Right lobe of liver (tissue), 6 donors: ENCODE measurements around the gene BANP. TPM values are rescaled to one million over a fixed set of nuclear protein-coding genes. Genes with fewer than 3 reads are reported as not detected.

Experiments
- ATAC-seq, 4 donors: fragments of 200-7000 bp; cut with Tn5 transposase; one replicate each; pipeline ENCODE4 v1.9.1; 2020; ENCODE audit warnings: mild to moderate bottlenecking in 4 of 4, moderate library complexity in 4 of 4
- DNase-seq, 3 donors: peaks; one replicate each; pipeline ENCODE4 v3.0.0-alpha.2; 2020
- H3K27ac ChIP-seq, 3 donors: fragments of 200-600 bp; one replicate each; pipeline ENCODE4 v1.8.0; 2022
- H3K27me3 ChIP-seq, 2 donors: fragments of 200-600 bp; one replicate each; pipeline ENCODE4 v1.8.0; 2022
- H3K36me3 ChIP-seq, 4 donors: fragments of 200-600 bp; sonication (generic) in 1 of 4; one replicate each; pipeline versions ENCODE4 v1.5.1 to v1.8.0; 2017 to 2022; ENCODE audit warnings: control low read depth in 1 of 4
- H3K4me1 ChIP-seq, 4 donors: fragments of 200-600 bp; sonication (generic) in 1 of 4; one replicate each; pipeline versions ENCODE4 v1.5.1 to v1.8.0; 2017 to 2022; ENCODE audit warnings: control low read depth in 1 of 4
- H3K4me3 ChIP-seq, 3 donors: fragments of 200-600 bp; one replicate each; pipeline ENCODE4 v1.8.0; 2022
- H3K9me3 ChIP-seq, 4 donors: fragments of 200-600 bp; sonication (generic) in 1 of 4; one replicate each; pipeline versions ENCODE4 v1.5.1 to v1.8.0; 2017 to 2022; ENCODE audit warnings: control low read depth in 1 of 4
- CTCF ChIP-seq, 4 donors: fragments of 200-600 bp in 3 of 4; fragments of 450-650 bp in 1 of 4; IDR thresholded peaks; one replicate each; pipeline versions ENCODE4 v1.5.1 to v1.8.0; 2016 to 2022; ENCODE audit warnings: antibody characterized with exemption in 4 of 4, mild to moderate bottlenecking in 2 of 4
- POLR2A ChIP-seq: fragments of 450-650 bp; IDR thresholded peaks from one replicate; pipeline ENCODE4 v1.6.1; 2017; ENCODE audit warnings: antibody characterized with exemption, mild to moderate bottlenecking
- WGBS: methylation state at CpG from one replicate; pipeline ENCODE4 v1.1.6; 2018; ENCODE audit warnings: low coverage, low lambda C conversion rate; ENCODE audit not compliant: insufficient coverage; ENCODE audit errors: missing lambda C conversion rate; 5-methylcytosine and 5-hydroxymethylcytosine counted together
- intact Hi-C, 2 donors: fragments of 100-400 bp; cut with DNase I; formaldehyde crosslinking; loops; one replicate each; pipeline versions ENCODE4 v1.11.2 to v1.14.1; 2022
- total RNA-seq, 6 experiments: library from RNA; depleted of rRNA in 2 of 6; stranded (reverse); fragments of >200 nt in 2 of 6; fragmentation: NEBNext Ultra II Directional in 3 of 6; extraction: Animal tissue kit (Norgen Biotek cat#: 25700) in 3 of 6; gene quantifications; one replicate each; pipeline versions ENCODE4 v1.1.0 to v1.2.4, GENCODE V29; 2016 to 2023
- donor health status: DM: no; HTN: yes; CAD: no.
- donor health status: DM: no; HTN: no; CAD: no.
- donor health status: DM: no; HTN: no; CAD: no.
- donor health status: DM: no; HTN: yes; CAD: no.
- donor health status: DM: no; HTN: yes; CAD: no.

BANP gene
- total RNA-seq, 6 experiments from 2014 or later: 11.2 to 20.7 (median 18.8) TPM

GRCh38 chr16:87942680-87943079, 8.6 kb upstream of the BANP start:
- H3K27me3 ChIP-seq: no peaks in the 10 kb centered on the region

GRCh38 chr16:87945351-87946042, 5.7 kb upstream of the BANP start:
- H3K27ac ChIP-seq: peak overlapping the region in 1 of 3 donors; percentile 53
- ATAC-seq (peak; percentile 20 to 53 (median 37)), DNase-seq (peak in 2 of 3 donors; percentile 68 to 76)
- intact Hi-C loops: no loop called here
- peak overlapping the region in 1 of 3 donors; percentile 29 for H3K4me3 ChIP-seq
- WGBS: 44% methylated on average over 6 of the region's 22 CpGs
- H3K9me3 ChIP-seq: no peaks in the 10 kb centered on the region
- peaks cover 0 to 13% (median 0%) of the 10 kb centered on the region in 4 donors for H3K4me1 ChIP-seq
- H3K36me3 ChIP-seq: no peaks in the 10 kb centered on the region
- no peaks in the 10 kb centered on the region for H3K27me3 ChIP-seq
- TF ChIP-seq CTCF (IDR thresholded peaks at IDR 0.05) (no peak), POLR2A (no peak)

More at GRCh38 chr16:87942680-87943079, 8.6 kb upstream of the BANP start:
- no peaks in the 10 kb centered on the region for H3K36me3 ChIP-seq
- H3K27ac ChIP-seq: no peak overlapping the region
- WGBS: 77% methylated on average over 3 of the region's 5 CpGs
- no peak for DNase-seq
- ATAC-seq: no peak
- H3K4me3 ChIP-seq: no peak overlapping the region
- no peaks in the 10 kb centered on the region for H3K9me3 ChIP-seq
- intact Hi-C loops: no loop called here
- H3K4me1 ChIP-seq: peaks cover 0 to under 1% (median 0%) of the 10 kb centered on the region in 4 donors
- TF ChIP-seq CTCF (IDR thresholded peaks at IDR 0.05): no peak
- TF ChIP-seq POLR2A: no peak

GRCh38 chr16:87946596-87947347, 4.5 kb upstream of the BANP start:
- Histone ChIP-seq H3K27ac (no peak overlapping the region), H3K36me3 (no peaks in the 10 kb centered on the region), H3K9me3 (no peaks in the 10 kb centered on the region), H3K4me3 (no peak overlapping the region), H3K27me3 (no peaks in the 10 kb centered on the region), H3K4me1 (peaks cover 0 to 13% (median 0%) of the 10 kb centered on the region in 4 donors)
- peak in 1 of 3 donors; percentile 37 for DNase-seq
- intact Hi-C loops: no loop called here
- ATAC-seq: no peak
- WGBS: 93% methylated on average over 3 of the region's 14 CpGs
- TF ChIP-seq CTCF (IDR thresholded peaks at IDR 0.05): no peak
- no peak for TF ChIP-seq POLR2A

GRCh38 chr16:87947356-87948118, 3.7 kb upstream of the BANP start:
- ATAC-seq (no peak), DNase-seq (peak in 1 of 3 donors; percentile 41)
- H3K9me3 ChIP-seq: no peaks in the 10 kb centered on the region
- 90% methylated on average over 13 of the region's 22 CpGs for WGBS
- intact Hi-C loops: no loop called here
- H3K4me1 ChIP-seq: peaks cover 0 to 19% (median 0%) of the 10 kb centered on the region in 4 donors
- no peaks in the 10 kb centered on the region for H3K27me3 ChIP-seq
- TF ChIP-seq CTCF (IDR thresholded peaks at IDR 0.05) (no peak), POLR2A (no peak)
- no peak overlapping the region for H3K4me3 ChIP-seq
- H3K27ac ChIP-seq: peak overlapping the region; percentile 59 to 96 (median 86)
- H3K36me3 ChIP-seq: no peaks in the 10 kb centered on the region
